Measurements from ENCODE around the gene ICE1.

DNA sequence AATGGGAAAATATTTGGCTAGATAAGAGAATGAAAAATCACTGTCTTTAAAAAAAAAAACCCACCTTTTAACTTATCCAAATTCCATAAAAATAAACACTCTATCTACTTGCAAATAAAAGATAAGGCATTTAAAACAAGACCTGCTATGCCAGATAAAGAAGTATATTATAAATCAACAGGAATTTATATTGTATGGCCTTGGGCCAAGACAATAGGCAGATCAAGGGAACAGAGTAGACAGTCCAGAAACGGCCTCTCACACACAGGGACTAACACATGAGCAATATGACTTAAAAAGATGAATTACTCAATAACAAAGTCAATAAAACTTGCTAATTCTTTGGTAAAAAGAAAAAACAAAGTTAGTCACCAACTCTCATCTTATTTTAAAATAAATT is 34.7 kb upstream of the ICE1 start:
- TF ChIP-seq ZNF138 (CRISPR knock-in tag; conservative IDR thresholded peaks at IDR 0.05) (no peak), E2F4 (CRISPR knock-in tag; IDR thresholded peaks at IDR 0.05; ENCODE audit: borderline replicate concordance, low read depth) (no peak), ESRRA (CRISPR knock-in tag; IDR thresholded peaks at IDR 0.05; ENCODE audit: borderline replicate concordance) (no peak), FOXK1 (CRISPR knock-in tag; IDR thresholded peaks at IDR 0.05) (no peak), CTCF (IDR thresholded peaks at IDR 0.05) (no peak), TCF7 (CRISPR knock-in tag; IDR thresholded peaks at IDR 0.05; ENCODE audit: low read depth) (no peak), SOX15 (CRISPR knock-in tag; IDR thresholded peaks at IDR 0.05) (no peak), IRF2 (CRISPR knock-in tag; IDR thresholded peaks at IDR 0.05; ENCODE audit: borderline replicate concordance, low read depth) (no peak)
- TF ChIP-seq, protein P1, sequence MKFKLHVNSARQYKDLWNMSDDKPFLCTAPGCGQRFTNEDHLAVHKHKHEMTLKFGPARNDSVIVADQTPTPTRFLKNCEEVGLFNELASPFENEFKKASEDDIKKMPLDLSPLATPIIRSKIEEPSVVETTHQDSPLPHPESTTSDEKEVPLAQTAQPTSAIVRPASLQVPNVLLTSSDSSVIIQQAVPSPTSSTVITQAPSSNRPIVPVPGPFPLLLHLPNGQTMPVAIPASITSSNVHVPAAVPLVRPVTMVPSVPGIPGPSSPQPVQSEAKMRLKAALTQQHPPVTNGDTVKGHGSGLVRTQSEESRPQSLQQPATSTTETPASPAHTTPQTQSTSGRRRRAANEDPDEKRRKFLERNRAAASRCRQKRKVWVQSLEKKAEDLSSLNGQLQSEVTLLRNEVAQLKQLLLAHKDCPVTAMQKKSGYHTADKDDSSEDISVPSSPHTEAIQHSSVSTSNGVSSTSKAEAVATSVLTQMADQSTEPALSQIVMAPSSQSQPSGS (CRISPR knock-in tag; IDR thresholded peaks at IDR 0.05; ENCODE audit: borderline replicate concordance, low read depth), result no peak

Measured in WTC11 (cell line).